ENCODE results near the gene DDX54.
A peak's percentile ranks its signal among the peaks of the same experiment; 100 is the strongest.

DNA sequence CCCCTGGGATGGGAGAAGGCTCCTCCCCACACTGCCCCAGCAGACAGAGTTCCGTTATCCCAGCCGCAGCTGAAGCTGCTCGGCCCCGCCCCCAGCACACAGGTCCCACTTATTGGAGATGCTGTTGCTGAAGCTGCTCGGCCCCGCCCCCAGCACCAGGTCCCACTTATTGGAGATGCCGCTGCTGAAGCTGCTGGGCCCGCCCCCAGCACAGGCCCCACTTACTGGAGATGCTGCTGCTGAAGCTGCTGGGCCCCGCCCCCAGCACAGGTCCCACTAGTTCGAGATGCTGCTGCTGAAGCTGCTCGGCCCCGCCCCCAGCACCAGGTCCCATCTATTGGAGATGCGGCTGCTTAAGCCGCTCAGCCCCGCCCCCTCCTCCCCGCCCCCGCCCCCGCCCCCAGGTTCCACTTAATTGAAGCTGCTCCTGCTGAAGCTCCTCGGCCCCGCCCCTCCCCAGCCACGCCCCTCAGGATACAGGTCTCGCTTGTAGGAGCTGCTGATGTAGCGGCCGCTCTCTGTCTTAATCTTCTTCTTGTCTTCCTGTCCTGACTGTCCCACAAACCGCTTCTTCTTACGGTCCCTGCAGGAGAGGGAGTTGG is 23.8 kb downstream of the DDX54 start:
- TF ChIP-seq POLR2A (IDR thresholded peaks at IDR 0.05; ENCODE audit: low read depth, low read length) = peak; percentile 15; the same call in 1 of the 2 replicates
- no peak for TF ChIP-seq POU2F2 (IDR thresholded peaks at IDR 0.05; ENCODE audit: low read depth, low read length)
